ENCODE data around the gene LAIR2.

LAIR2 gene, protein sequence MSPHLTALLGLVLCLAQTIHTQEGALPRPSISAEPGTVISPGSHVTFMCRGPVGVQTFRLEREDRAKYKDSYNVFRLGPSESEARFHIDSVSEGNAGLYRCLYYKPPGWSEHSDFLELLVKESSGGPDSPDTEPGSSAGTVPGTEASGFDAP

DNA sequence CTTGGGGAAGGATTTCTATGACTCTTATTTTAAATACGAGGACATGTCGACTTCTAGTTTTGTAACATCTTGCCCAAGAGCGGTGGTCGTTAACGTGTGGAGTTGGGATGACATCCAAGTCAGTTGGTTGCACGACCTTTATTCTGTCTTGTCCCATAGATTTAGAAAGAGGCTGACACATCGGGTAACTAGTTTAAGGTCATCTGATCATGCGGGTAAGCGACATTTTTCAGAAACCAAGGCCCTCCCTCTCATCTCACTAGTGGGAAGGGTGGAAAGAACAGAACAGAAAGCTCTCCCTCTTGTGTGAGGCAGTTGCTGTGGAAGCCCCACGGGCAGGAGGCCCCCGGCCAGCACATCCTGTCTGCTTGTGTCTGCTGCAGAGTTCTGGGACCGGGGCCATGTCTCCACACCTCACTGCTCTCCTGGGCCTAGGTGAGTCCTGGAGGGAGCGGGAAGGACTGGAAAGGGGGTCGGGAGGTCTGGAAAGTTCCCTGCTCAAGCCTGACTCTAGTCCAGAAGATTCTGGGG is at the start of gene LAIR2:
TSS of gene LAIR2 (plus strand) at position 314 of the 531 bp plus-strand sequence. CDS start at position 402, 88 bp downstream.
- DNase-seq (ENCODE audit: low read depth), result no peak
- no peak for TF ChIP-seq CTCF (IDR thresholded peaks at IDR 0.05; ENCODE audit: control insufficient read depth, extremely low read depth, insufficient read depth)
- H3K4me3 ChIP-seq (ENCODE audit: low read depth, low read length), result no peak within 1 kb of the TSS

DNA sequence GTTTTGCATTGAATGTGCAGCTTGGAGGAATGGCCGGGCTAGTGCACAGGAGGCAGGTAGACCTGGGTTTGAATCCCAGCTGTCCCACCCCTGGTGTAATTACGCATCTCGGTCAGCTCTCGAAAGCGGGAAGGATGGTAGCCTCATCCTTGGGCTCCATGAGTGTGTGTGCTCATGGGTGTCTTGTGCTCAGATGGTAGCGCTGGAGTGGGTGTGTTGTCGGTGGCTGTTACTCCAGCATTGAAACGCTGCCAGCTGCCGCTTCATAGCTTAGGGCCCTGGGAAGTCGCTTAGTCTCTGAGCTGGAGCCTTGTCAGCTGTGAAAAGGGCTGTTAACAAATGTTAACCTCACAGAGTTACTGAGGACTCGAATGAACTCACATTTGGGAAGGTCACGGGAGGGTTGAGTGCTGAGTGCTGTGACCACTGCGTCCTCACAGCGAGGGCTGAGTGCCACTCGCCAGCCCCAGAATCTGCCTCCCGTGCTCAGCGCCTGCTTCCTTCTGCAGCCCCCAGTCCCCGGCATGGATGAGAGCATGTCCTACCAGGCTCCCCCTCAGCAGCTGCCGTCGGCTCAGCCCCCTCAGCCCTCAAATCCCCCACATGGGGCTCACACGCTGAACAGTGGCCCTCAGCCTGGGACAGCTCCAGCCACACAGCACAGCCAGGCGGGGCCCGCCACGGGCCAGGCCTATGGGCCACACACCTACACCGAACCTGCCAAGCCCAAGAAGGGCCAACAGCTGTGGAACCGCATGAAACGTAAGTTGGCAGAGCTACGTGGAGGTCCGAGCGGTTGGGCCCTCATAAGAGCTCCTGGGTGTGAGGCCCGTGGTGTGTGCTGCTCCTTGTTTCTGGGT is 48.5 kb upstream of the LAIR2 start:
- H3K4me3 ChIP-seq (ENCODE audit: low read depth, low read length), result no peak overlapping the region
- no peak for DNase-seq (ENCODE audit: low read depth)
- TF ChIP-seq CTCF (IDR thresholded peaks at IDR 0.05; ENCODE audit: control insufficient read depth, extremely low read depth, insufficient read depth), result no peak

GRCh38 chr19:54454781-54455675 is 47.6 kb upstream of the LAIR2 start:
- H3K4me3 ChIP-seq (ENCODE audit: low read depth, low read length), result no peak overlapping the region
- DNase-seq (ENCODE audit: low read depth), result no peak
- no peak for TF ChIP-seq CTCF (IDR thresholded peaks at IDR 0.05; ENCODE audit: control insufficient read depth, extremely low read depth, insufficient read depth)

DNA sequence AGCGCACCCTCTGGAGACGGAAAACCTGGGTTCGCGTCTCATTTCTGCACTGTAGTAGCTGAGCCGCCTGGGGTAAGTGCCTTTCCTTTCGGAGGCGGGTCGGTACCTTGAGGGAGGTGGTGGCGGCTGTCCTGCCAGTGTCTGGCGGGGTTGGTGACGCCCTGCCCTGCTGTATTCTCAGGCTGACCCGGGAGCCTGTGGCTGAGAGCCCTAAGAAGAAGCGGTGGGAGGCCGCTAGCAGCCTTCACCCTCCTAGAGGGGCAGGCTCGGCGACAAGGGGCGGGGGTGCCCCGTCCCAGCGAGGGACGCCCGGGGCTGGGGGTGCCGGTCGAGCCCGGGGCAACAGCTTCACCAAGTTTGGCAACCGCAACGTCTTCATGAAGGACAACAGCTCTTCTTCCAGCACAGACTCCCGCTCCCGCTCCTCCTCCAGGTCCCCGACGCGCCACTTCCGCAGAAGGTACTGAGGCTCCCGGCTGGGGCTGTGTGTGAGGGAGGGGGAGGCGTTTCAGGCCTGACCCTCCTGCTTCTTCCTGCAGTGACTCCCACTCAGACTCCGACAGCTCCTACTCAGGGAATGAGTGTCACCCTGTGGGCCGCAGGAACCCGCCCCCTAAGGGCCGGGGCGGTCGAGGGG is 46.7 kb upstream of the LAIR2 start:
- no peak for TF ChIP-seq CTCF (IDR thresholded peaks at IDR 0.05; ENCODE audit: control insufficient read depth, extremely low read depth, insufficient read depth)
- no peak for DNase-seq (ENCODE audit: low read depth)
- H3K4me3 ChIP-seq (ENCODE audit: low read depth, low read length), result no peak overlapping the region

DNA sequence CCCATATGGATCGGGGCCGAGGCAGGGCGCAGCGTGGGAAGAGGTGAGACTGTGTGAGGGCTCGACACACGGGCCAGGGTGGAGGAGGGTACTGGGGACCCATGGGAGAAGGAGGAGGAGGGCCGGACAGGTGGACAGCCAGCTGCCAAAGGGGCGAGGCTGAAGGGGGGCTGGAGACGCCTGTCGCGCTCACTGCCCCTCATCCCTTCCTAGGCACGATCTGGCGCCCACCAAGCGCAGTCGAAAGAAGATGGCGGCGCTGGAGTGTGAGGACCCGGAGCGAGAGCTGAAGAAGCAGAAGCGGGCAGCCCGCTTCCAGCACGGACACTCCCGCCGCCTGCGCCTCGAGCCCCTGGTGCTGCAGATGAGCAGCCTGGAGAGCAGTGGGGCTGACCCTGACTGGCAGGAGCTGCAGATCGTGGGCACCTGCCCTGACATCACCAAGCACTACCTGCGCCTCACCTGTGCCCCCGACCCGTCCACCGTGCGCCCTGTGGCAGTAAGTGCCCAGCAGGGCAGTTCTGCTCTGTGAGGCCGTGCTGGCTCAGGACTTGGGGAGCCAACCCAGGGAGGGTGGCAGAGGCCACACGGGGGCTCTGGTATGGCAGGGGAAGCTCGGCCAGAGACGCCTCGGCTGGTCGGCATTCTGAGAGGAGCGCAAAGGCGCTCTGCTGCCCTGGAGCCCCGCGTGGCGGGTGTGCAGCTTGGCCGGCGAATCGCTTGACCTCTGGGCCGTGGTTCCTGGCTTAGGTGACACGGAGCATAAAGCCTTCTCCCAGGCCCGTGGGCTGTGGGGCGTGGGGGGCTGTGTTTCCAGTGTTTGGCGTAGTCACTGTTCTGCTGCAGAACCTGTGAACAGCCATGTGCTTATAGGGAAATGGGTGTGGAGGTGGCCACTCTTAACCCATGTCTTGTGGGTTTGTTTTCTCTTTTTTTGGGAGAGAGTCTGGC is 45.9 kb upstream of the LAIR2 start:
- no peak overlapping the region for H3K4me3 ChIP-seq (ENCODE audit: low read depth, low read length)
- TF ChIP-seq CTCF (IDR thresholded peaks at IDR 0.05; ENCODE audit: control insufficient read depth, extremely low read depth, insufficient read depth), result no peak
- no peak for DNase-seq (ENCODE audit: low read depth)

All from LNCaP clone FGC (cell line).